ENCODE measurements around the gene MPO. TPM values are rescaled to one million over a fixed set of nuclear protein-coding genes. Genes with fewer than 3 reads are reported as not detected.

MPO gene
- total and polyA plus RNA-seq, 2 donors (not counting 3 experiments of a cell fraction or from before 2014, with no cell fraction given): not detected

DNA sequence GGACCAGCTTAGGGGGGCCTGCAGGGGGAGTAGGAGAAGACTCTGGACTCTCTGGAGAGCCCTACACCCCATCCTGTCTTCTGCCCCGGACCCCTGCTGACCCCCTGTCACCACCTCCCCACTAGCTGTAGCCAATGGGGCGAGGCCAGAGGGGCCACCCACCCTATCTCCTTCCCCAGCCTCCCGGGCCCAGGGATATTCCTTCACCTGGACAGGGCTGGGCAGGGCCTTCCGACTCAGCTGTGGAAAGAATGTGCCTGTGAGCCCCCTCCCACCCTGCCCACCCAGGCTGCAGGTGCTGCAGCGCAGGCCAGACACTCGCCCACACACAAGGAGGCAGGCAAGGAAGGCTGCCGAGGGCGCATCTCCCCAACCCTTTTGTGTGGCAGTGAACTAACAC is 24.9 kb upstream of the MPO start:
- ChIA-PET POLR2A (no interaction called here), CTCF (interaction anchor here (1.1 to 2.6 kb wide), 4 partner anchors 41 to 142 kb away, joined by 3 to 30 read pairs (median 6); partner anchors contain the start of gene RNF43)
- Histone ChIP-seq H3K4me1 (ENCODE audit: control insufficient read depth, extremely low read depth, insufficient read depth, low read length) (no peaks in the 10 kb centered on the region), H3K9me3 (replicated peaks; ENCODE audit: control insufficient read depth, insufficient read depth, low read length) (no peaks in the 10 kb centered on the region), H4K20me1 (replicated peaks; ENCODE audit: control insufficient read depth, extremely low read depth, insufficient read depth, low read length) (no peaks in the 10 kb centered on the region), H3K79me2 (ENCODE audit: control insufficient read depth, insufficient read depth, low read length) (no peaks in the 10 kb centered on the region), H3K4me3 (replicated peaks in 1 of 3; ENCODE audit: insufficient read depth in 1 of 3, low read depth in 1 of 3, low read length in 3 of 3) (no peak overlapping the region), H3K36me3 (ENCODE audit: control insufficient read depth in 2 of 2, extremely low read depth in 1 of 2, insufficient read depth in 2 of 2, low read length in 2 of 2) (no peaks in the 10 kb centered on the region), H3K4me2 (ENCODE audit: insufficient read depth, low read length) (no peak overlapping the region), H3K27me3 (ENCODE audit: control insufficient read depth in 2 of 2, insufficient read depth in 2 of 2, low read length in 2 of 2) (peaks cover 0 to 2% of the 10 kb centered on the region in 2 experiments), H3K27ac (ENCODE audit: insufficient read depth, low read depth, low read length) (no peak overlapping the region), H3K9ac (replicated peaks; ENCODE audit: extremely low read depth, insufficient read depth, low read length) (no peak overlapping the region), H2AFZ (ENCODE audit: low read depth, low read length) (no peak overlapping the region), H3K9me1 (replicated peaks; ENCODE audit: control insufficient read depth, extremely low read depth, insufficient read depth, low read length) (no peaks in the 10 kb centered on the region)
- intact Hi-C loops (cut with micrococcal nuclease) (no loop called here), dilution Hi-C loops (cut with MboI; ENCODE audit: extremely low pct_ligation_motif_present, low sequenced_read_pairs) (no loop called here)
- TF ChIP-seq FOS (IDR thresholded peaks at IDR 0.05; ENCODE audit: borderline replicate concordance, insufficient read depth, low read length): no peak
- TF ChIP-seq MYC (IDR thresholded peaks at IDR 0.05; ENCODE audit: low read depth, low read length): no peak
- TF ChIP-seq, protein P1, sequence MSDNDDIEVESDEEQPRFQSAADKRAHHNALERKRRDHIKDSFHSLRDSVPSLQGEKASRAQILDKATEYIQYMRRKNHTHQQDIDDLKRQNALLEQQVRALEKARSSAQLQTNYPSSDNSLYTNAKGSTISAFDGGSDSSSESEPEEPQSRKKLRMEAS (IDR thresholded peaks at IDR 0.05; ENCODE audit: insufficient read depth, insufficient read length): no peak
- TF ChIP-seq JUN (IDR thresholded peaks at IDR 0.05; ENCODE audit: borderline replicate concordance, insufficient read depth, insufficient read length, low read depth): no peak
- TF ChIP-seq, protein P2, sequence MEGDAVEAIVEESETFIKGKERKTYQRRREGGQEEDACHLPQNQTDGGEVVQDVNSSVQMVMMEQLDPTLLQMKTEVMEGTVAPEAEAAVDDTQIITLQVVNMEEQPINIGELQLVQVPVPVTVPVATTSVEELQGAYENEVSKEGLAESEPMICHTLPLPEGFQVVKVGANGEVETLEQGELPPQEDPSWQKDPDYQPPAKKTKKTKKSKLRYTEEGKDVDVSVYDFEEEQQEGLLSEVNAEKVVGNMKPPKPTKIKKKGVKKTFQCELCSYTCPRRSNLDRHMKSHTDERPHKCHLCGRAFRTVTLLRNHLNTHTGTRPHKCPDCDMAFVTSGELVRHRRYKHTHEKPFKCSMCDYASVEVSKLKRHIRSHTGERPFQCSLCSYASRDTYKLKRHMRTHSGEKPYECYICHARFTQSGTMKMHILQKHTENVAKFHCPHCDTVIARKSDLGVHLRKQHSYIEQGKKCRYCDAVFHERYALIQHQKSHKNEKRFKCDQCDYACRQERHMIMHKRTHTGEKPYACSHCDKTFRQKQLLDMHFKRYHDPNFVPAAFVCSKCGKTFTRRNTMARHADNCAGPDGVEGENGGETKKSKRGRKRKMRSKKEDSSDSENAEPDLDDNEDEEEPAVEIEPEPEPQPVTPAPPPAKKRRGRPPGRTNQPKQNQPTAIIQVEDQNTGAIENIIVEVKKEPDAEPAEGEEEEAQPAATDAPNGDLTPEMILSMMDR (IDR thresholded peaks at IDR 0.05; ENCODE audit: extremely low read depth in 1 of 2, insufficient read depth in 1 of 2, low read depth in 1 of 2, low read length in 2 of 2): no peak
- no peak for TF ChIP-seq POLR2AphosphoS5 (IDR thresholded peaks at IDR 0.05; ENCODE audit: insufficient read depth, low read depth, low read length)
- TF ChIP-seq EZH2 (IDR thresholded peaks at IDR 0.05; ENCODE audit: borderline replicate concordance, low read depth, low read length, severe bottlenecking): no peak
- no peak for TF ChIP-seq POLR2A (IDR thresholded peaks at IDR 0.05; ENCODE audit: low read depth, low read length)
- no peak for TF ChIP-seq GATA2 (IDR thresholded peaks at IDR 0.05; ENCODE audit: insufficient read depth, insufficient read length, low read depth, low read length)
- BruUV-seq (replicated peaks): no TSS peak
- FAIRE-seq (no peak), DNase-seq (ENCODE audit: low read depth, low spot score) (no peak)

All from endothelial cell of umbilical vein (primary cell).